Stimulated activated CD8-positive, alpha-beta memory T cell treated with anti-CD3 and anti-CD28 coated beads, Interleukin-12 subunit alpha, Interleukin-12 subunit beta, amount 100 ng/mL, for 24 hours (primary cell): ENCODE results near the gene ZNF764.

Experiments
- DNase-seq: peaks from one replicate; pipeline ENCODE4 v3.0.0-alpha.2; 2020; ENCODE audit errors: extremely low read depth

ZNF764 gene

DNA sequence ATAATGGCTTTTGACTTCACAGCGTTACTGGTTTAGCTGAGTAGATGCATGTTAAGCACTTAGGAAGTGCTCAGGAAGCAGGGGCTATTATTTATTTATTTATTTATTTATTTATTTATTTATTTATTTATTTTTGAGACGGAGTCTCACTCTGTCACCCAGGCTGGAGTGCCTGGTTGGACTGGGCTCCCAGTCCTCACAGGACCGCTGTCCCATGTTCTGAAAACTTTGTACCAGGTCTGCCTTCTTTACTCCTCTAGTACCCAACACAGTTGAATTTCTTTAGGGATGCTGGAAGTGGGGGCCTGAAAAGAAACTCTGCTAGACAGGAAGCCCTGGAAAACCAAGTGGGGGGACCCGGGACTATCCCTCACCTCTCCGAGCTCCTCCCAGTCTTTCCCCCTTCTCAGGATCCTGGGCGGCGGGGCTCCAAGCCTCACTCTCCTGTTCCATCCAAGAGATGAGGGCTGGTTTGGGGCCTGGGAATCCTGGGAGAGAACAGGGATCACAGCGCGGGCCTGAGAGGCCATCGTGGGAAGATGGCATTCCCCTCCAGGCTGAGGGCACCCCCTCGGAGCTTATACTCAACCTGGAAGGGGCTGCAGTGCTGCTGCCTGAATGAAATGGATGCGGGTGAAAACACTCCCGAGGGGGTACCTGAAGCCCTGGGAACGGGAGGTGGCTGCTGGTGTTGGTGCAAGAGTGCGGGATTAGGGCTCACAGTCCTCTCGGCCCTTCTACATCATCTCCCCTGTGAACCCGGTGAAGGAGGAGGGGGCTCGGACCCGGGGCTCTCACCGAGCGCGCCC, 12.7 kb upstream of the ZNF764 start:
- no peak for DNase-seq

DNA sequence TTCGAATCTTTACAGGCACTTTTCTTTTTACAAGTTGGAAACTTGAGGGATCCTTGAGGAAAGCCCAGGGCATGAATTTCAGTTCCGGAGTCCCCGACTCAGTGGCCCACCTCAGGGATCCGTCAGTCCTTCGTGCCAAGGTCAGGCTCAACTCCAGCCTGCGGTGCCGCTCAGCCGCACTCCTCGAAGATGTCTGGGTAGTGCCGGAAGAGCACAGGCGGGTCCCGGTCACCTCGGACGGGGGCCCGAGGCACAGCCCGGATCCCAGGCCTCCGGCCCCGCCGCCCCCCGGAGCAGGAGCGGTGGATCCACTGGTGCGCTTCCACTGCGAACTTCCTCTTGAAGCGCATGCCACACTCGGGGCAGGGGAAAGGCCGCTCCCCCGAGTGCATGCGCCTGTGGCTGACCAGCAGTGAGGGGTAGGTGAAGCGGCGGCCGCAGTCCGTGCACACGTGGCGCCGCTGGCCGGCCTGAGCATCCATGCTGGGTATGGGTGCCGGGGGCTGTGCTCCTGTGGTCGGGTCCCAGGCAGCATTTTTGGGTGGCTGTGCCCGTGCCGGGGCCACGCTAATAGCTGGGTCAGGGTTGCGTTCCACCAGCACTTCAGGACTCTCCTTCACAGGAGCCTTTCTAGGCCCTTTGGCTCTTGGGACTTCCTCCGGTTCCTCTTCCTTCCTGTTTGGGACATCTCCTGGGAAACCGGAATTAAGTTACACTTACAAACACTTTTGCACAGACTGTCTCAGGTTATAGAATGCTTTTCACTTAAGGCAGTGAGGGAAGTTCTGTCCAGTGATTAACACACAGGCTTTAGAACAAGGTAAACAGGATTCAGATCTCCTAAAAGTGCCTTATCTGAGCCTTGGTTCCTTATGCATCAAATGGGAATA, 11.8 kb upstream of the ZNF764 start:
- no peak for DNase-seq

DNA sequence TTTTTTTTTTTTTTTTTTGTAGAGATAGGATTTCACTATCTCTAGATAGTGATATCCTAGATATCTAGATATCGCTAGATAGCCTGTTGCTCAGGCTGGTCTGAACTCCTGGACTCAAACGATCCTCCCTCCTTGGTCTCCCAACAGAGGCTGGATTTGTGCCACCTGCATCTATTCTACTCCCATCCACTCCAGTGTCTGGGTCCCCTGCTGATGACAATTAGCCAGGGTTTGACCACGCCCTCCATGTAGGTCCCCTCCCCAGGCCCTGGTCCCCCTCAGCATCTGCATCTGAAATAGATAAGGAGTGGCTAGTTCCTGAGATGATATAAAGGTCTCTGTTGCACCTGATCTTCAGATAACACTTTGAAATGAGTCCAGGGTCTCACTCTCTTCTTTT, 11.1 kb upstream of the ZNF764 start:
- DNase-seq: no peak

DNA sequence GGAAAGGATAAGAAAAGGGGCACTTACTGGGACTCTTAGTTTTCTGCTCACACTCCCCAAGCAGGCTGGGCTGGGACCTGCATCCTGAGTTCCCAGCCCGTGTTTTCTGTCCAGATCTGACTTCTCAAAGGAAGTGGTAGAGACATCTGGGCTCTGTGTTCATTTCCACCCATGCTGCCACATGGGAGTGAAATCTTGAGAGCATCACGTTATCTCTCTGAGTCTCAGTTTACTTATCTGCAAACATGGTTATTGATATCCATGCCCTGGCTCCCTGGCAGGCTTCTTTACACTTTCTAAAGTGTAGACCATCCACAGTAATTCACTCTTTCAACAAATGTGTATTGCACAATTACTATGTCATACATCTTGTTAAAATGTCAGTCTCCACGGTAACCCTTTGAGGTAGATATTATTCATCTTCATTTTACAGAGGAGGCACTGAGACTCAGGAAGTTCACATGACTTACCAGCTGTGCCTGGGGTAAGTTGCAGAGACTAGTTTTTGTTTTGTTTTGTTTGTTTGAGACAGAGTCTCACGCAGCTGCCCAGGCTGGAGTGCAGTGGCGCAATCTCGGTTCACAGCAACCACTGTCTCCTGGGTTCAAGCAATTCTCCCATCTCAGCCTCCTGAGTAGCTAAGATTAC, 9.9 kb upstream of the ZNF764 start:
- no peak for DNase-seq

DNA sequence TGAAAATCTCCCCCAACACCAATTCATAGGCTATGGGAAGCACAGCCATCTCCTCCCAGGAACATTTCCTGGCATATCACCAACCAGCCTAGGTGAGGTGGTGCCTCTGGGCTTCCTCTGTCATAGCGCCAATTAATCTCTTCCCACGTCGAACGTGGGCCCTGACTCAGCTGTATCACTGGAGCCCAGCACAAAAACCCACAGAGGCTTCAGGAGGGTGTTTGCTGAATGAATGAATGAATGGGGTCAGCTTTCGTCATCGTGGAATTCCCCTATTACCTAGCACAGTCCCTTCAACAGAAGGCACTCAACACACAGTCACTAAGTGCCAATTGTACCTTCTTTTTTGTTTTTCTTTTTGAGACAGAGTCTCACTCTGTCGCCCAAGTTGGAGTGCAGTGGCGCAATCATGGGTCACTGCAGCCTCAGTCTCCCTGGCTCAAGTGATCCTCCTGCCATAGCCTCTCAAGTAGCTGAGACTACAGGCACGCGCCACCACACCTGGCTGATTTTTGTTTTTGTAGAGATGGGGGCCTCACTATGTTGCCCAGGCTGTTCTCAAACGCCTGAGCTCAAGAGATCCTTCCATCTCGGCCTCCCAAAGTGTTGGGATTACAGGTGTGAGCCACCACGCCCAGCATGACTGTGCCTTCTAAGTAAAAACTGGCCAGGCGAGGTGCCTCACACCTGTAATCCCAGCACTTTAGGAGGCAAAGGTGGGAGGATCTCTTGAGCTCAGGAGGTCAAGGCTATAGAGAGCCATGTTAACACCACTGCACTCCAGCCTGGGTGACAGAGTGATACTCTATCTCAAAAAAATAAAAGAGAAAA, 9.2 kb upstream of the ZNF764 start:
- no peak for DNase-seq

DNA sequence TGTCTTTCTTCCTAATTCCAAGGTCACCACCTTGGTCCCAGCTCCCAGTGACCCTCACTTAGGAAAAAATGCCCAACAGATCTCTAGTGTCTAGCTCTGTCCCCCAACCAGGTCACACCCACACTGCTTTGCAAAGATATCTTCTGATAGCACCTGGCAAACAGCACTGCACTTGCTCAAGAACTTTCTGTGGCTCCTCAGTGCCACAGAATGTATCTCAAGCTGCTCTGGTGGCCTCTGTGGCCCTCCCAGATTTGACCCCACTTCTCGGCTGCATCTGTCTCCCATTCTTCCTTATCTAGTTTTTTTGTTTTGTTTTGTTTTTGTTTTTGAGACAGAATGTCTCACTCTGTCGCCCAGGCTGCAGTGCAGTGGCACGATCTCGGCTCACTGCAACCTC, 8.4 kb upstream of the ZNF764 start:
- no peak for DNase-seq

DNA sequence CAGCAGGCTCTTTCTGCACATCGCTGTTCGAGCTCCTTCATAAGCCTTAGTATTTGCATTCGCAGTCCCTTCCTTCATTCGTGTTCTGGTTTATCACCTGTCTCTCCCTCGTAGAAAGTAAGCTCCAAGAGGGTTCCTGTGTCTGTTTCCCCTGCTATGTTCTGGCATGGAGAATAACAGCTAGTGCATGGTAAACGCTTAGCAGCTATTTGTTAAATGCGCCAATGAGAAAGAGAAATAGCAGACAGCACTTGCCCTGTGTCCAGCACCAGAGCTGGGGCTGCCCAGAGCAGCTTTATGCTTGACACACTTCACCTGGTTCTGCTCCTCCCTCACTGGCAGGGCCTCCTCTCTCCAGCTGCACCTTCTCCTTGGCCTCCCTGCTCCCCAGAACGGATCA, 7.8 kb upstream of the ZNF764 start:
- DNase-seq: no peak

DNA sequence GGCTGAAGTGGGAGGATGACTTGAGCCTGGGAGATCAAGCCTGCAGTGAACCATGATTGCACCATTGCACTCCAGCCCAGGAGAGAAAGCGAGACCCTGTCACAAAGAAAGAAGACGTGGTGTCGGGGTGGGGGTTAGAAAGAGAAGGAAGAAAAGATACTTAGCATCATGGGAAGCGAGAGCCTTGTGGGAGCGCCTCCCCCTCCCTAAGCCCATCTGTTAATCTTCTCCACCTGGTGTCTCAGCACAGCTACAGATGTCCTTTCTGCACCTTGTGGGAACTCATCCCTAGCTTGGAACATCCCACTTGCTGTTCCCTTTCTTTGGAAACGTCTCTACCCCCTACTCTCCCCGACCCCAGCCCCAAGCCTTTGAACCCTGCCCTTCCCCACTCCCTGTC, 7.4 kb upstream of the ZNF764 start:
- no peak for DNase-seq

DNA sequence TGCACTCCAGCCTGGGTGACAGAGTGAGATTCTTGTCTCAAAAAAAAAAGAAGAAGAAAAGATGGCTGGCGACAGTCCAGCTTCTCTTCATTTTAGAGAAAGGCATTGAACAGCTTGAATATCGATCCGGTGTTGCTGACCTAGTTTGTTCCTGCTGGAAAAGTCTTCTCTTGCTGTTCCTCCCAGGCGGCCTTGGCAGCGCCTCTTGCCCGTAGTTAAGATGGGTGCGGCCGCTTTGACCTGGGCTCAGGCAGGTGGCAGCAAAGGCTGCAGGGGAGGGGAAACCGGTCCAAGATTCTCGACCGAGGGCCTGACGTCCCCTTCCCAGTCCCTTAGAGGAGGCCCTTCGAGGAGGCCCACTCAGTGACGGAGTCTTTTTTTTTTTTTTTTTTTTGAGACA, 3.8 kb upstream of the ZNF764 start:
- no peak for DNase-seq

DNA sequence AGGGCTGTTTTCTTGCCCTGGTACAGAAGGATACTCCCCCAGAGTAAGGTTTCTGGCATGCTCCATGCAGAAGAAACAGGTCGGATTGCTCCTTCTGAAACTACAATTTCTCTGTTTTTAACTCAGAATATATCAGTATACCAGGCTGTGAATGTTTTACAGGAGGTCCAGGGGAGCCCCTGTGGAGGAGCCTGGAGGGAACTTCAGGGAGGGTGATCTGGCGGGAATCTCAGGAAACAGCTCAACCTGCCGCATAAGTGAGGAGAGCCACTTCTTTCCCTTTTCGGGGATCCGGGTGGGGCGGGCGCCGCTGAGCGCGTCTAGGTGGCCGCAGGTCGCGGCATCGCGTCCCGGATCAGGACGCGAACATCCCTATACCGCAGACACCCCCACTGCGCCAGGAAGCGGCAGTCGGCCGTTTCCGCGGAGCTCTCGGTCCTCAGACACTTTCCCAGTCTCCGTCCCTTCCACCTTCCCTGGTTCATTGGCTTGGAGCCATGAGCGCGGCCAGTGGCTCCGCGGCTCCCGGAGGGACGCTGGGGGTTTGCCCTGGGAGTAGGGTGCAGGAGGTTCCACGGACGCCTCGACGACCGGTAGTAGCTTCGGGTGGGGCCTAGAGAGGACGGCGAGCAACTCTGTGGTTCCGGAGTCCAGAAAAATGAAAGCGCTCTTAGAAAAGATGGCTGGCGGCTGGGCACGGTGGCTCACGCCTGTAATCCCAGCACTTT, 3.1 kb upstream of the ZNF764 start:
- DNase-seq: no peak

DNA sequence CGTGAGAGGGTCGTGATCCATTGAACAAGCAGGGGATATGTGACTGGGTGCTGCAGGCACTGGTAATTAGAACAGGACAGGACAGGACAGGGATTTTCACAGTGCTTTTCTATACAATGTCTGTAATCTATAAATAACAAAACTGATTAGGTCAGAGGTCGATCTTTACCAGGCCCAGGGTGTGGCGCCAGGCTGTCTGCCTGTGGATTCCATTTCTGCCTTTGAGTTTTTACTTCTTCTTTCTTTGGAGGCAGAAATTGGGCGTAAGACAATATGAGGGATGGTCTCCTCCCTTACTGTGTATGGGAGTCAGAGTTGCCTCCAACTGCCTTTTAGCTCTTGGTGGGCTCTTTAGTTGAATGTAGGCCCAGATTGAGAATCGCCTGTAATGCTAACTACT, 1.5 kb upstream of the ZNF764 start:
- no peak for DNase-seq

DNA sequence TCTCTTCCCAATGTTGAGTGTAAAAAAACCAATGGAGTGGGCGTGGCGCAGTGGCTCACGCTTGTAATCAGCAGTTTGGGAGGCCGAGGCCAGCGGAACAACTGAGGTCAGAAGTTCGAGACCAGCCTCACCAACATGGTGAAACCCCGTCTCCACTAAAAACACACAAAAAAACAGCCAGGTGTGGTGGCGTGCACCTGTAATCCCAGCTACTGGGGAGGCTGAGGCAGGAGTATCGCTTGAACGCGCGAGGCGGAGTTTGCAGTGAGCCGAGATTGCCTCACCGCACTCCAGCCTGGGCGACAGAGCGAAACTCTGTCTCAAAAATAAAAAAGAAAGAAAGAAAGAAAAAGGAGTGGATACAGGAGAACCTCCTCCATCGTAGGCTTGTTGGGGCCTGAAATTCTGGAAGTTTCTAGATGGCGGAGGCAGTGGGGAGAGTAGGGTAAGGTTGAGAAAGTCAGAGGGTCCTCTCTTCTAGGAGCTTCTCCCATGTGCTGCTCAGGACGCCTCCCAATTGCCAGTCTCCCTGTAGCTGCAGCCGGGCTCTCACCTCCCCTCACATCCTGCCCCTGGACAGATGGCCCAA, 709 bp upstream of the ZNF764 start:
- no peak for DNase-seq

DNA sequence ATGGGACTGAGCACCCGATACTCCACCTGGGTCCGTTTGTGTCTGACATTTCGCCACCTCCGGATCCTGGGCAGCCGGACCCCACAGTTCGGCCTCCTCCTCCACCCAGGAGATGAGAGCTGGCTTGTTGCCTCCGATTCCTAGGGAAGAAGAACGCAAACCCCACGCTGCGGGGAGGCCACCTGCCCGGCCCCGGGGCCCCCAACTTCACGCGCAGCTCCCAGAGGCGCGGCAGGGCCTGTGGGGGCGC, 542 bp downstream of the ZNF764 start:
- DNase-seq: no peak

DNA sequence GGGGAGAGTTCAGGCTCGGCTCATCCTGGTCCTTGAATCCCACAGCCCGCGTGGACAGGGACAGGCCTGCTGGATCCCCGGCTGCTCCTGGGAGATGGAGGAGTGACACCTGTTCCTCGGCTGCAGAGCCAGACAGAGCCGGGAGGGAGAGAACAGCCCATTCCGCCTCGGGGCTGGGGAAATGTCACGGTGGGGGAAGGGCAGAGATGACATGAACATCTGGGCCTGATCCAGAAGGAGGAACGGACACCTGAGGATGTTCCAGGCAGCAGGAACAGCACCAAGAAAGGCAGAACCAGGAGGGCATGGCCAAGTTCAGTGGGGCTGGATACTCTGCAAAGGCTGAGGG, 2.1 kb downstream of the ZNF764 start:
- DNase-seq: no peak

DNA sequence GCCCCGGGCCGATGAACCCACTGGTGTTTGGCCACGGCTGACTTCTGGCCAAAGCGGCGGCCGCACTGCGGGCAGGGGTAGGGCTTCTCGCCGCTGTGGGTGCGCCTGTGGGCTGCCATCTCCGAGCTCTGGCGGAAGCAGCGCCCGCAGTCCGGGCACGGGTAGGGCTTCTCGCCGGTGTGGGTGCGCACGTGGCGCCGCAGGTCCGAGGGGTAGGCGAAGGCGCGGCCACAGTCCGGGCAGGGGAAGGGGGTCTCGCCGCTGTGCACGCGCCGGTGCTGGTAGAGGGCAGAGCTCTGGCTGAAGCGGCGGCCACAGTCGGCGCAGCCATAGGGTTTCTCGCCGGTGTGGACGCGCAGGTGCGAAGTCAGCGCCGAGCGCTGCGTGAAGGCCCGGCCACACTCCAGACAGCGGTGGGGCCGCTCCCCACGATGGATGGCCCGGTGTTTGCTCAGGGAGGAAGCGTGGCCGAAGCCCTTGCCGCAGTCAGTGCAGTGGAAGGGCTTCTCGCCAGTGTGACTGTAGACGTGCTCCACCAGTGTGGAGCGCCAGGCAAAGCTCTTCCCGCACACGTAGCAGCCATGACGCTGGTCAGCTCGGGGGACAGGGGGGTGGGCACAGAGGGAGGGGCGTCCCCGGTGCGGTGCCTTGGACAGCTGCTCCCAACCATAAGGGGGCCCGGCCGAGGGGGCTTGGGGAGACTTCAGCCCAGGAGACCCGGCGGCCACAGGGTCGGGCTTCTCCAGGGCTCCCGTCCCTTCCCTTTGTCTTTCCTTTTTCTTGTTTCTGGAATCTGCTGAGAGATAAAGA, 2.7 kb downstream of the ZNF764 start:
- no peak for DNase-seq

DNA sequence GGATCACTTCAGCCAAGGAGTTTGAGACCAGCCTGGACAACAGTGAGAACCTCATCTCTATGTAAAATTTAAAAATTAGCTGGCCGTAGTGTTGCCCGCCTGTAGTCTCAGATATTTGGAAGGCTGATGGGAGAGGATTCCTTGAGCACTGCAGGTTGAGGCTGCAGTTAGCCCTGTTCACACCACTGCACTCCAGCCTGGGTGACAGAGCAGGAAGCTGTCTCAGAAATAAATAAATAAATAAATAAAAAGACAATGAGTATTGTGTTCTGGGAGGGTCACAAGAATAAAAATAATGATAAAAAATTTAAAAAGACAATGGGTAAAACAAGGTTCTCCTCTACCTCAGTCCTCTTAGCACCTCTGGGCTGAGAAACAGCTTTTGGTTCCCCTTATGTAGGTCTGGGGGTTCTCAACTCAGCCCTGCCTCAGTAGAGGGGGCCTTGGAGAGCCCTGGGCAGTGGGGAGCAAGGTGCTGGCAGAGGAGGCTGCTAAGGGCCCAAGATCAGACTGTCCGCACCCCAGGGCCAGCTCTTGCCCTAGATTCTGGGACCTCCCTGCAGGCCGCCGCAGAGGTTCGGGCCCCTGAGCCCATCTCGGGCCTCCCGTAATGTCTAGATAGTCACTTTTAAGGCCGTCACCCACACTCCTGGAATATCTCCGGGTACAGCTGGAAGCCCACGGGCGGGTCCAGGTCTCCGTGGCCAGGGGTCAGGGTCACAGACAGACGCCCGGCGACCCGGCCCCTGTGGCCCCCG, 3.4 kb downstream of the ZNF764 start:
- no peak for DNase-seq

DNA sequence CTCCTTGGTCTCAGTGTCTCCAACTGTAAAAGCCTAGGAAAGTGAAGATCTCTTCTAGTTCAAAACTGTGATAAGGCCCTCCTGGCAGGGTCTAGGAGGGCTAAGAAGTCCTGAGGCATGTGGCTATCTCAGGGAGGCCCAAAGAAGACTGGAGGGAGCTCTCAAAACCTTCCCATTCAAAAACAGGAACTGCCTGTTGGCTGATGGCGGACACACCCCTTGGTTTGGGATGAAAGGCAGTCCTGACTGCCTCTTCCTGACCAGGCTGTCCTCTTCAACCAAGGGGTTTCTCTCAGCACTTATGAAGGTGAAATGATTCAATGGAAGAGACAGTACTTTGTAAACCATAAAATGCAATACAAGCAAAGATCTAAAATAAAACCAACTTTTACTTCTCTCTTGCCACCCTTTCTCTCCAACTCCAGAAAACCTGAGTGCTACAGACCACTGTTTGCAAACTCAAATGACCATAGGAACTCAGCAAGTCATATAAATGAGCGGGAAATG, 4.7 kb downstream of the ZNF764 start:
- DNase-seq: no peak

DNA sequence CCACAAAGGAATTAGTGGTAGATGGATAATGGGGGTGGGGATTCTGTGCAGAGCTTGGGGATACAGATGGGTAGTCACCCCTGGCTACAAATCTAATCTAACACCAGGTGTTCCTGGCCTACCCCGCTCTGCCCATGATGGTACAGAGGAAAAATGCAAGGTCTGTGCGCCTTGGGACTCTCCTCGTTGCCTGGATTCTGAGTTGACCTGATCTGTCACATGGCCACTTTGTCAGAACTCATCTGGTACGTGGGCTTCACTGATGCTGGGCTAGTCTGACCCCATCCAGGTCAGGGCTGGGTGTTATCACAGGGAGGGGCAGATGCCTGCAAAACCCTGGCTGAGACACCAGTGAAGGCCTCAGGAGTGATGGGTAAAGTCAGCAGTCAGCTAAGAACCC, 5.2 kb downstream of the ZNF764 start:
- DNase-seq: no peak

DNA sequence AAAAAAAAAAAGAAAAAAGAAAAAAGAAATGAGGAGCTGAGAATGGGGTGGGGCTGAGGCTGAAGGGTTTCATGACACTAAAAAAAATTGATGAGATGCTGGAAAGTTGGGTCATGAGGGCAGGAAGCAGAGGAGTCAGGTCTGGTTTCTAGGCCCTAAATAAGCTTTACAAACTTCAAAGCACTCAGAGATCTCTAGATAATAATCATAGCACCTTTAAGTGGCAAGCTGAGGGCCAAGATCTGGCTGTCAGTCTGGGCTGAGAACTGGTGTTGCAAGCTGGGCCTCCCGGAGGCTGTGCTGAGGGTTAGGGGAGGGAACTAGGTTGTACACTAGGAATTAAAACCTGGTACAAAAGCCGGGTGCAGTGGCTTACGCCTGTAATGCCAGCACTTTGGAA, 6.4 kb downstream of the ZNF764 start:
- no peak for DNase-seq
